Mesenteric fat pad (tissue), 1 donor: ENCODE results near the gene RTTN. TPM values are rescaled to one million over a fixed set of nuclear protein-coding genes. Genes with fewer than 3 reads are reported as not detected.
"Not testable (repeated sequence)": the region's sequence is repeated elsewhere in the genome, so short reads cannot be mapped to it uniquely, and the experiment has no call there.

ENCODE experiments used
- DNase-seq: peaks from one replicate; pipeline ENCODE4 v3.0.0-alpha.2; 2020; ENCODE audit warnings: low spot score
- total RNA-seq: library from RNA; stranded (reverse); fragmentation: NEBNext Ultra II Directional; extraction: Animal tissue kit (Norgen Biotek cat#: 25700); gene quantifications from one replicate; pipeline ENCODE4 v1.2.1, GENCODE V29; 2021
- donor health status: DM: yes; HTN: yes; CAD: no.

The RTTN gene
- total RNA-seq, 1 donor from 2014 or later = 8.1 TPM

- DNase-seq = no peak
These were observed 226.5 kb downstream of the RTTN start for GRCh38 chr18:69978732-69979715.

DNA sequence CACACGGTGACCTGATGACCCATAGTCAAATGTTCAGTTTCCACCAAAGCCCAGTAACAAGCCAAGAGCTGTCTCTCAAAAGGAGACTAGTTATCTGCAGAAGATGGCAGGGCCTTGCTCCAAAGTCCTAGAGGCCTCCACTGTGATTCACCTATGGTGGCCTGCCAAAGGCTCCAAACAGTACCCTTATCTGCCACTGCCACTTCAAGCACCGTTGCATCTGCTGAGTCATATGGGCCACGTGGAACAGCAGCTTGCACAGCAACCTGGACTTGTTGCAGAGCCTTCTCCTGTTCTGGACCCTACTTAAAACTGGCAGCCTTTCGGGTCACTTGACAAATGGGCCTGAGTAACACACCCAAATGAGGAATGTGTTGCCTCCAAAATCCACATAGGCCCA, 230.2 kb downstream of the RTTN start:
- DNase-seq = not testable (repeated sequence)

DNA sequence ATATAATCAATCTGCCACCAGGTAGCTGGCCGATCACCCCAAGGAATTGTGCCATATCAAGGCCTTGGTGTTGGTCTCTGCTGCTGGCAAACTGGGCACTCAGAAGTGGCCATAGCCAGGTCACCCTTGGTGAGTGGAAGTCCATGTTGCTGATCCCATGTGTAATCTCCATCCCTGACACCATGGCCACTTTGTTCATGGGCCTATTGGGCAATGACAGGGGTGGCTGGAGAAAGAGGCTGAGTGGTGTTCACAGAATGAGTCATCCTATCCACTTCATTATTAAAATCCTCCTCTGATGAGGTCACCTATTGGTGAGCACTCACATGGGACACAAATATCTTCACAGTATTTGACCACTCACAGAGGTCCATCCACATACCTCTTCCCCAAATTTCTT, 231.1 kb downstream of the RTTN start:
- DNase-seq = no peak

DNA sequence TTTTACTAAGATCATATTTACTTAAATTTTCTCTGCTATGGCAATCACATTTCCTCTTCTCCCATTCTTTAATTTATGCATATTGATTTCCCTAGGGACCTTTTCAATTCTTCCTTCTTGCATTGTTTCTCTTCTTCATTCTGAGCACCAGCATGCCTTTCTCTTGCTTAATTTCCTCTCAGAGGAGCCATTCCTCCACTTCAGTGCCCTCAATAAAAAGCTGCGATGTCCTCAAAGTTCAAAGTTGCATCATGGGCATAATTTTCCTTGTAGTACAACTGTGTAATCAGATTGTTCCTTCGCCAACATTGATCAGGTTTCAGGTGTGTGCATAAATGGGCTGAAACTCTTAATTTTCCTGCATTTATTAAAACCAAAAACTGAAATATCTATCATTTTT, 236.0 kb downstream of the RTTN start:
- no peak for DNase-seq

DNA sequence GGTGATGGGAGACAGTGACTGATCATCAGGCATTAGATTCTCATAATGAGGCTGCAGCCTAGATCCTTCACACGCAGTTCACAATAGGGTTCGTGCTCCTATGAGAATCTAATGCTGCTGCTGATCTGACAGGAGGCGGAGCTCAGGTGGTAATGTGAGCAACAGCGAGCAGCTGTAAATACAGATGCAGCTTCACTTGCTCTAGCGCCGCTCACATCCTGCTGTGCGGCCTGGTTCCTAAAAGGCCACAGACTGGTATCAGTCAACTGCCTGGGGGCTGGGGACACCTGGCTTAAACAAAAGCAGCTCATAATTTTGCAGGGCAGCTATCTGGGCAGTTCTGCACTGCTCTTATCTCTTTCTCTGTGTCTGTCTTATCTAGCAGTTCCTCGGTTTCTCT, 237.4 kb downstream of the RTTN start:
- DNase-seq = no peak

GRCh38 chr18:69963196-69963595, 242.3 kb downstream of the RTTN start:
- no peak for DNase-seq

DNA sequence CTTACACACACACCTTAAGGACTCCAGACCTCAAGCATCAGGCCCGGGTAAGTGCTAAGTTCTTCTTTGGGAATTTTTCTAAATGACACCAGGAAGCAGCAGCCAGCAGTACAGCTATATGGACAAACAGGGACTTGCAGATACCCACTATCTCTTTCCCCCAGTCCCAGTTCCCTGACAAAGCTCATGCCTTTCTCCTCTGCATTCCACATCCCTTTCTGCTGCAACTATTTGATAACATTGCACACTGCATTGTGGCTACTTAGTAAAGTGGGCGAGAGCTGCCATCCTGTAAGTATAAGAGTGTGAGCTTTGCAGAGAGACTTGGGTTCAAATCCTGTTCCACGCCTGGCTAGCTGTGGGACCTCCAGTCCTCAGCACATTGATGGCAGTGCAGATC, 243.8 kb downstream of the RTTN start:
- DNase-seq = no peak

GRCh38 chr18:69958422-69958821, 247.1 kb downstream of the RTTN start:
- no peak for DNase-seq

- DNase-seq = no peak
These were observed 247.7 kb downstream of the RTTN start for GRCh38 chr18:69957747-69958146.

DNA sequence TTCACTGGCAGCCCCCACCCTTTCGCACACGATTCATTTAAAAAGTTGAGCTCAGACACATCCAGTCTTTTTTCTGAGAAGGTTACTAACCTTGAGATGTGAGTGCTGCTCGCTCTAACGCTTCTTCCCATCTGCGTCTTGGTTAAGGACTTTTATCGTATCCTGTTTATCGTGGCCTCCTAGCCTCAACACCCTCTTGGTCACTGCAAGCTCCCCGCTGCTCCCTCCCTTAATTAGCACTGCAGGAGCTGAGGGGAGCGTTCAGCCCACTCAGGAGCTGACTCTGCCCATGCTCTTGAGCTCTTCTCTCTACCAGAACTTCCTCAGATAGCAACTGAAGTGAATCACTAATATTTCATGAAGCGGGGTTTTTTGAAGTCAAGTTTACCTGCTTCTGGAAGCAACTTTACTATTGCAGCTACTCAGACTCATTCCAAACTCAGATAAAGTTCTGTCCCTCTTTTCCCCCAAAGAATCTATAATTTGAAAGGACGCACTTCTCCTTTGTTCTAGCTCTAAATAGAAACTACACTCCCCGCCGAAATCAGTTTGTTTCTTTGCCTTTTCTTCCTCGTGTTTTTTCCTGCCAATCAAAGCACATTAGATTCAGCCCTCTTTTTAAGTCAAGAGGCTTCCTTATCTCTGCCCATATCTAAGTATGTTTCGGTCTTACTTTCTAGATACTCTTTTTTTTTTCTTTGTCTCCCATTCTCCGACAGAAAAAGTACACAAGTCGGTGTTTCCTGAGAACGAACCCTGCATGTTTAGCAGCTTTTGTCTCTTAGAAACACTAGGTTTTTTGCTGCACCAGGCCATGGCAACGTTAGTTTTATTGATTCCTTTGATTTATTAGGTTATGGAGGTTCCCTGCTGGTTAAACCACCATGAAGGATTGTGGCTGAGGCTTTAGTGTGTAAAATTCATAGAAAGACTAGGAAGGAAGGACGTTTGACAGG, 248.5 kb downstream of the RTTN start:
- no peak for DNase-seq

GRCh38 chr18:69956057-69956456, 249.4 kb downstream of the RTTN start:
- DNase-seq = no peak

DNA sequence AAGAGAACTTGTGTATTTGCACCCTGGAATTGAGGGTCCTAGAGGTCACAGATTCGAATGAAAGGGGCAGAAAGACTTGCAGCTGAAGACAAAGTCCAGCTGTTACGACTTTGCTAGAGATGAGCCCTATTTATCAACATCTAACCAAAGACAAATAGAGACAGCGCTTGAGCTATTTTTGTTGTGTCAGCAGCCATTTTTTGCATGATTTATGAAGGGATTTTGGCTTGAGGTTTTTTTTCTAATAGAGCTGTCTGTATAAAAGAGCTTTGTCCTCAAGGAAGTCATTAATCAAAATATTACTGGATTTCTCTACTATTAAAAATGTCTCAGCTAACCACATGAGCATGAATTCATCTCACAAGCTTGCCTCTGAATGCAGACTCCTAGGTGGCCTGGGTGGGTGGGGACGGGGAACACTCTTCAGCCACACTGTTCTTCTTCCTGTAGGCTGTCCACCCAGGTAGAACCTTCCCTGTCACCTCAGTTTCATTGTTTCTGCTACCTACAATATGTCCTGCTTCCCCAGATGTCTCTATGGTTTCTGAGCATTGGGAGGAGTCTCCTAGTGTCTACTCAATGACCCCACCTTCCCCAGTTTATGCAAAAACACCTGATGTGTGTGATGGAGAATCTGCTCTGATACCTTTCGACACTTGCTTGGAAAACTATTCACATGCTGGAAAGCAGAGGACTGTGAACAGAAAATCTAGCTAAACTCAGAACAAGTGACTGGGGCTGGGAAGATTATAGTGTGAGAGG, 250.6 kb downstream of the RTTN start:
- DNase-seq = no peak

GRCh38 chr18:69953191-69953590, 252.3 kb downstream of the RTTN start:
- no peak for DNase-seq

Other genes with a start within 250 kb of the RTTN start
- gene SOCS6, start 83.4 kb upstream of the RTTN start, total RNA-seq = 17.7 TPM